CD4-positive, alpha-beta T cell (primary cell): Measurements from ENCODE around the gene NMRK2. TPM values are rescaled to one million over a fixed set of nuclear protein-coding genes. Genes with fewer than 3 reads are reported as not detected.
A peak's percentile ranks its signal among the peaks of the same experiment; 100 is the strongest.
"Not testable (repeated sequence)": the region's sequence is repeated elsewhere in the genome, so short reads cannot be mapped to it uniquely, and the experiment has no call there.

ENCODE experiments used
- ATAC-seq: fragments of 200-7000 bp; cut with Tn5 transposase; one replicate; pipeline ENCODE4 v1.10.0; 2022; ENCODE audit warnings: mild to moderate bottlenecking; ENCODE audit not compliant: poor library complexity
- CTCF ChIA-PET: fragments of 350-600 bp; sonication (Branson Sonifier 250); formaldehyde crosslinking; loops from one replicate; lab custom pipeline; 2021; ENCODE audit warnings: antibody characterized with exemption, inconsistent platforms; lab: Charles Lee
- POLR2A ChIA-PET: fragments of 350-600 bp; sonication (Branson Sonifier 250); formaldehyde crosslinking; loops from one replicate; lab custom pipeline; 2021; ENCODE audit warnings: antibody characterized with exemption, inconsistent platforms; lab: Charles Lee
- DNase-seq, 14 experiments: peaks; one replicate each; pipeline ENCODE4 v3.0.0-alpha.2; 2013 to 2020; ENCODE audit warnings: mixed read lengths in 2 of 14
- H3K27ac ChIP-seq, 2 donors: one replicate each; pipeline versions ENCODE4 v1.5.1 to v1.7.0; 2013; ENCODE audit warnings: low read length in 2 of 2, low read depth in 1 of 2, mild to moderate bottlenecking in 1 of 2
- H3K27me3 ChIP-seq, 2 experiments: 1 replicate in 1 of 2; 2 replicates in 1 of 2; pipeline versions ENCODE4 v1.6.1 to v1.7.0; 2013; ENCODE audit warnings: low read length in 2 of 2, control low read depth in 1 of 2, mild to moderate bottlenecking in 1 of 2, moderate library complexity in 1 of 2; ENCODE audit not compliant: insufficient read depth in 2 of 2, control insufficient read depth in 1 of 2
- H3K36me3 ChIP-seq: one replicate; pipeline ENCODE4 v1.6.1; 2013; ENCODE audit warnings: low read length, control low read depth; ENCODE audit not compliant: insufficient read depth
- H3K4me1 ChIP-seq: one replicate; pipeline ENCODE4 v1.6.1; 2013; ENCODE audit warnings: low read length, control low read depth; ENCODE audit not compliant: insufficient read depth
- H3K4me3 ChIP-seq: one replicate; pipeline ENCODE4 v1.5.1; 2013; ENCODE audit warnings: mild to moderate bottlenecking, low read length, moderate library complexity
- H3K9me3 ChIP-seq, 2 experiments: 1 replicate in 1 of 2; 2 replicates in 1 of 2; pipeline versions ENCODE4 v1.6.1 to v1.7.0; 2013; ENCODE audit warnings: low read length in 2 of 2, mild to moderate bottlenecking in 2 of 2, control low read depth in 1 of 2, moderate library complexity in 1 of 2; ENCODE audit not compliant: control insufficient read depth in 1 of 2, insufficient read depth in 1 of 2
- H3K27ac Mint-ChIP-seq: one replicate; pipeline ENCODE4 v1.8.0; 2020; ENCODE audit warnings: mixed read lengths
- H3K27me3 Mint-ChIP-seq: one replicate; pipeline ENCODE4 v1.8.0; 2021; ENCODE audit warnings: mixed read lengths
- H3K36me3 Mint-ChIP-seq: one replicate; pipeline ENCODE4 v1.8.0; 2021; ENCODE audit warnings: low read depth, mixed read lengths
- H3K4me1 Mint-ChIP-seq: one replicate; pipeline ENCODE4 v1.8.0; 2021; ENCODE audit warnings: low read depth, mixed read lengths
- H3K4me3 Mint-ChIP-seq: one replicate; pipeline ENCODE4 v1.8.0; 2020; ENCODE audit warnings: mild to moderate bottlenecking, mixed read lengths
- H3K9me3 Mint-ChIP-seq: one replicate; pipeline ENCODE4 v1.8.0; 2020; ENCODE audit warnings: mixed read lengths
- CTCF ChIP-seq: fragments of 200-600 bp; IDR thresholded peaks from one replicate; pipeline ENCODE4 v1.8.0; 2022; ENCODE audit warnings: antibody characterized with exemption, mild to moderate bottlenecking
- intact Hi-C, 2 experiments: fragments of 100-400 bp; cut with DNase I in 1 of 2; cut with micrococcal nuclease in 1 of 2; formaldehyde crosslinking; loops; one replicate each; pipeline versions ENCODE4 v1.15.1 to v1.9.0; 2023 to 2025; cut with DNase I, micrococcal nuclease
- total RNA-seq, 174 experiments: library from RNA in 2 of 174; stranded (reverse) in 2 of 174; gene quantifications; one replicate each; pipeline ENCODE4 v1.2.3 and lab custom pipeline; 2021 to 2026

NMRK2 gene
- total RNA-seq, 2 experiments from 2014 or later: not detected

GRCh38 chr19:3949294-3949693 lies 16.4 kb downstream of the NMRK2 start:
- Histone ChIP-seq H3K4me3 (no peak overlapping the region), H3K27ac (no peak overlapping the region), H3K27me3 (no peaks in the 10 kb centered on the region), H3K9me3 (no peaks in the 10 kb centered on the region), H3K4me1 (peaks cover 16% of the 10 kb centered on the region), H3K36me3 (no peaks in the 10 kb centered on the region)
- Mint-ChIP-seq H3K4me1 (peaks cover 6% of the 10 kb centered on the region), H3K27me3 (peaks cover 6% of the 10 kb centered on the region), H3K27ac (no peak overlapping the region), H3K36me3 (no peaks in the 10 kb centered on the region), H3K9me3 (no peaks in the 10 kb centered on the region), H3K4me3 (no peak overlapping the region)
- TF ChIP-seq CTCF: no peak
- POLR2A ChIA-PET: interaction anchor here (1.4 kb wide), 1 partner anchor 186 kb away, joined by 3 read pairs; no protein-coding TSS in a partner anchor
- DNase-seq (no peak), ATAC-seq (no peak)
- intact Hi-C loops: no loop called here
- CTCF ChIA-PET: no interaction called here

- no peak overlapping the region for H3K4me3 ChIP-seq
- no peak overlapping the region for H3K27ac ChIP-seq
- no peaks in the 10 kb centered on the region for H3K36me3 ChIP-seq
- intact Hi-C loops: no loop called here
- Mint-ChIP-seq H3K4me1 (peaks cover 6% of the 10 kb centered on the region), H3K27ac (no peak overlapping the region), H3K36me3 (no peaks in the 10 kb centered on the region), H3K27me3 (peaks cover 6% of the 10 kb centered on the region), H3K9me3 (no peaks in the 10 kb centered on the region), H3K4me3 (no peak overlapping the region)
- ATAC-seq (no peak), DNase-seq (no peak)
- H3K4me1 ChIP-seq: peaks cover 16% of the 10 kb centered on the region
- ChIA-PET POLR2A (interaction anchor here (1.4 kb wide), 1 partner anchor 187 kb away, joined by 3 read pairs; no protein-coding TSS in a partner anchor), CTCF (no interaction called here)
- no peaks in the 10 kb centered on the region for H3K9me3 ChIP-seq
- no peaks in the 10 kb centered on the region for H3K27me3 ChIP-seq
- TF ChIP-seq CTCF: no peak
Measured at GRCh38 chr19:3949997-3950859, 17.4 kb downstream of the NMRK2 start.

- no peak overlapping the region for H3K27ac Mint-ChIP-seq
- TF ChIP-seq CTCF: no peak
- H3K4me3 Mint-ChIP-seq: peak overlapping the region; percentile 18
- no peak overlapping the region for H3K27ac ChIP-seq
- intact Hi-C loops: no loop called here
- CTCF ChIA-PET: no interaction called here
- no peak for ATAC-seq
- H3K36me3 ChIP-seq: no peaks in the 10 kb centered on the region
- H3K9me3 ChIP-seq: no peaks in the 10 kb centered on the region
- H3K4me3 ChIP-seq: peak overlapping the region; percentile 10
- POLR2A ChIA-PET: interaction anchor here (1.4 kb wide), 1 partner anchor 188 kb away, joined by 3 read pairs; no protein-coding TSS in a partner anchor
- H3K27me3 Mint-ChIP-seq: peaks cover 6% of the 10 kb centered on the region
- no peaks in the 10 kb centered on the region for H3K27me3 ChIP-seq
- no peak for DNase-seq
- H3K36me3 Mint-ChIP-seq: no peaks in the 10 kb centered on the region
- H3K4me1 ChIP-seq: peaks cover 16% of the 10 kb centered on the region
- peaks cover 6% of the 10 kb centered on the region for H3K4me1 Mint-ChIP-seq
- no peaks in the 10 kb centered on the region for H3K9me3 Mint-ChIP-seq
Measured at GRCh38 chr19:3950871-3951861, 18.3 kb downstream of the NMRK2 start.

- H3K4me3 Mint-ChIP-seq, H3K27me3 Mint-ChIP-seq, H3K27me3 ChIP-seq, H3K36me3 Mint-ChIP-seq, H3K36me3 ChIP-seq, H3K4me1 Mint-ChIP-seq, H3K4me3 ChIP-seq, POLR2A ChIA-PET, CTCF ChIA-PET, ATAC-seq, H3K9me3 ChIP-seq, DNase-seq, H3K27ac Mint-ChIP-seq, intact Hi-C loops, H3K9me3 Mint-ChIP-seq, H3K27ac ChIP-seq: not testable (repeated sequence)
- peaks cover 16% of the 10 kb centered on the region for H3K4me1 ChIP-seq
Measured at GRCh38 chr19:3952755-3953276, 19.9 kb downstream of the NMRK2 start.
